ENCODE data around the gene TMOD1.
"Not testable (repeated sequence)": the region's sequence is repeated elsewhere in the genome, so short reads cannot be mapped to it uniquely, and the experiment has no call there.

- not testable (repeated sequence) for TF ChIP-seq CTCF, POLR2A (IDR thresholded peaks at IDR 0.05)
These were observed 83.3 kb downstream of the TMOD1 start for GRCh38 chr9:97584778-97585177.

Measured in testis (tissue), 2 donors.